HG02852 (cell line): ENCODE results near the gene NPIPB4.
"Not testable (repeated sequence)": the region's sequence is repeated elsewhere in the genome, so short reads cannot be mapped to it uniquely, and the experiment has no call there.

Source experiments
- ATAC-seq: cut with Tn5 transposase; IDR thresholded peaks from one replicate; pipeline ENCODE4 v1.9.1; 2021; ENCODE audit warnings: mild to moderate bottlenecking, moderate library complexity; ENCODE audit not compliant: unreplicated experiment

NPIPB4 gene

GRCh38 chr16:21857656-21858055 lies at the start of gene NPIPB4:
Gene NPIPB4 (minus strand): TSS chr16:21857756. CDS start chr16:21857378, 378 bp downstream.
- not testable (repeated sequence) for ATAC-seq

- not testable (repeated sequence) for ATAC-seq
Observed at GRCh38 chr16:21898998-21899397, 41.4 kb upstream of the NPIPB4 start.

DNA sequence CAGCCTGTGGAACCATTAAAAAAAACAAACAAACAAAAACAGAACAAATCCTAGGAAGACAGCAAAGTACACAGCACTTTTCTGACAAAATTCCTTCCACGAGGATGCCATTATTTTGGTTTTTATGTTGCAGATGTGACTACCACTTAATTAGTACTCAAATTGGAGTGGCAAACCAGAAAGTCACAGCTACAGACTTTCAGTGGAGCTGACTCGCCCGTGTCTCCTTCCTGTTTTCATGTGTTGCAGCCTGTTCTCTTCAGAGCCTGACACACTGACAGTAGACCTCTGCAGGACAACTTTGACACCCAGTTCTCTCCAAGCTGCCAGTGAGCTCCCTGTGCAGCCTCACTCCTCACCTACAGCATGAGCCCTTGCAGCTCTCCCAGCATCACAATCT lies 24.4 kb upstream of the NPIPB4 start:
- not testable (repeated sequence) for ATAC-seq

DNA sequence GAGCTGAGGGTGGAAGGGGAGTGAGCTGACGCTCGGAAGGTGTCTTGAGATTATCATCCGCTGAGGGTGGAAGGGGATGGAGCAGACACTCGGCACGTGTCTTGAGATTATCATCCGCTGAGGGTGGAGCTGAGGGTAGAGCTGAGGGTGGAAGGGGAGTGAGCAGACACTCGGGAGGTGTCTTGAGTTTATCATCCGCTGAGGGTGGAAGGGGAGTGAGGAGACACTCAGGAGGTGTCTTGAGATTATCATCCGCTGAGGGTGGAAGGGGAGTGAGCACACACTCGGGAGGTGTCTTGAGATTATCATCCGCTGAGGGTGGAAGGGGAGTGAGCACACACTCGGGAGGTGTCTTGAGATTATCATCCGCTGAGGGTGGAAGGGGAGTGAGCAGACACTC lies 20.4 kb downstream of the NPIPB4 start:
- ATAC-seq: not testable (repeated sequence)

- not testable (repeated sequence) for ATAC-seq
Observed at GRCh38 chr16:21836334-21836733, 21.2 kb downstream of the NPIPB4 start.

GRCh38 chr16:21835747-21836146 lies 21.8 kb downstream of the NPIPB4 start:
- not testable (repeated sequence) for ATAC-seq

DNA sequence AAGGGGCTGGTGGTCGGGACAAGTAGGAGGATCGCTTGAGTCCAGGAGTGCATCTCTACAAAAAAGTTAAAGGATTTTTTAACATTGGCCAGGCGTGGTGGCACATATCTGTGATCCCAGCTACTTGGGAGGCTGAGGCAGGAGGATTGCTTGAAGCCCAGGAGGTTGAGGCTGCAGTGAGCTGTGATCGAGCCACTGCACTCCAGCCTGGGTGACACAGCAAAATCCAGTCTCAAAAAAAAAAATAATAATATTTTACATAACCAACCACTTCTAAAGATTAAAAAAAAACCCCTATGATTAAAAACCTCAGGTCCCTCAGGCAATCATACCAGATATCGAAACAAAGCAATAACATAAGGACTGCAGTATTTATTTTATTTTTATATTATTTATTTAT lies 23.3 kb downstream of the NPIPB4 start:
- not testable (repeated sequence) for ATAC-seq

- not testable (repeated sequence) for ATAC-seq
Observed at GRCh38 chr16:21829929-21830328, 27.6 kb downstream of the NPIPB4 start.

DNA sequence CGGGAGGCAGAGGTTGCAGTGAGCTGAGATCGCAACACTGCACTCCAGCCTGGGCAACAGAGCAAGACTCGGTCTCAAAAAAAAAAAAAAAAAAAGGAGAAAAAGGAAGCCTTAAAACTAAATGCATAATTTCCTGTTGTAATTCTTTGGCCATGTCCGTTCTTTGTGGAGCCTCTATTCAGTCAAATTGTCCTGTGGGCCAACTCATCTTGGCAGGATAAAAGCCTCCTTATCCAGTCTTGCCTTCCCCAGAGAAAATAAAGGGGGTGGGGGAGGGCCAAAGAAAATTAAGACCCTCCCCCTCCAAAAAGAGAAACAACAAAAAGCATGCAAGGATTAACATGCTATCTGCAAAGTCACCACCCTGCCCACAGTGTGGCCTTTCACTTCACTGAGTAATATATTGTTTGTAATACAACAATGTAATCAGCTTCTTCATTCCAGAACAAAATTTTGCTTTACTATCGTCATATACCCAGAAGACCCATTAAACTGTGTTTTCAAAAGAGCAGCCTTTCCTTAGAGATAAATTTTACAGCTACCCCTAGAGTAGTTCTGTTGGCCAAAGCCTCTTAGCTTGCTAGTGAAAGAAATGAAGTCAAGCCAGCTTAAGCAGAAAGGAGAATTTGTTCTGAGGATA lies 31.4 kb downstream of the NPIPB4 start:
- not testable (repeated sequence) for ATAC-seq

GRCh38 chr16:21825526-21825925 lies 32.0 kb downstream of the NPIPB4 start:
- not testable (repeated sequence) for ATAC-seq

- not testable (repeated sequence) for ATAC-seq
Observed at GRCh38 chr16:21823258-21823657, 34.3 kb downstream of the NPIPB4 start.

- ATAC-seq: not testable (repeated sequence)
Observed at GRCh38 chr16:21820908-21821465, 36.6 kb downstream of the NPIPB4 start.

- peak; percentile 96 for ATAC-seq
Observed at GRCh38 chr16:21820028-21820907, 37.3 kb downstream of the NPIPB4 start.

DNA sequence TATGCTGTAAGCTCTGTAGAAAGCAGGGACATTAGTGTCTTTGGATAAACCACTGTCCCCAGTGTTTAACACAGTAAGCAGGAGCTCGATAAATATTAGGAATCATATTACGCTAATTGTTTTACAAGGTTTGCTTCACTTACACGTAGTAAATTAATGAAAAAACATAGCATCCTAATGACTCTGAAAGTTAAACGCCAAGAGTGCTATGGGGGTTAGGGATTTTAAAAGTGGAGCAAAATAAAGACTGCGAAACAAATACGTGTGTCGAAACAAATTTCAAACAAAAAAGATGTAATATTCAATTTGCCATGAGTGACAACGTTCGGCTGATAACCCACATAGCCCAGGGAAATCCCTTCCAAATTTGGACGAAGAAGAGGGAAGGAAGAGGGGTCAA lies 37.9 kb downstream of the NPIPB4 start:
- not testable (repeated sequence) for ATAC-seq

GRCh38 chr16:21817012-21817411 lies 40.5 kb downstream of the NPIPB4 start:
- not testable (repeated sequence) for ATAC-seq

GRCh38 chr16:21815694-21816093 lies 41.9 kb downstream of the NPIPB4 start:
- not testable (repeated sequence) for ATAC-seq

- ATAC-seq: not testable (repeated sequence)
Observed at GRCh38 chr16:21802375-21802663, 55.2 kb downstream of the NPIPB4 start.

DNA sequence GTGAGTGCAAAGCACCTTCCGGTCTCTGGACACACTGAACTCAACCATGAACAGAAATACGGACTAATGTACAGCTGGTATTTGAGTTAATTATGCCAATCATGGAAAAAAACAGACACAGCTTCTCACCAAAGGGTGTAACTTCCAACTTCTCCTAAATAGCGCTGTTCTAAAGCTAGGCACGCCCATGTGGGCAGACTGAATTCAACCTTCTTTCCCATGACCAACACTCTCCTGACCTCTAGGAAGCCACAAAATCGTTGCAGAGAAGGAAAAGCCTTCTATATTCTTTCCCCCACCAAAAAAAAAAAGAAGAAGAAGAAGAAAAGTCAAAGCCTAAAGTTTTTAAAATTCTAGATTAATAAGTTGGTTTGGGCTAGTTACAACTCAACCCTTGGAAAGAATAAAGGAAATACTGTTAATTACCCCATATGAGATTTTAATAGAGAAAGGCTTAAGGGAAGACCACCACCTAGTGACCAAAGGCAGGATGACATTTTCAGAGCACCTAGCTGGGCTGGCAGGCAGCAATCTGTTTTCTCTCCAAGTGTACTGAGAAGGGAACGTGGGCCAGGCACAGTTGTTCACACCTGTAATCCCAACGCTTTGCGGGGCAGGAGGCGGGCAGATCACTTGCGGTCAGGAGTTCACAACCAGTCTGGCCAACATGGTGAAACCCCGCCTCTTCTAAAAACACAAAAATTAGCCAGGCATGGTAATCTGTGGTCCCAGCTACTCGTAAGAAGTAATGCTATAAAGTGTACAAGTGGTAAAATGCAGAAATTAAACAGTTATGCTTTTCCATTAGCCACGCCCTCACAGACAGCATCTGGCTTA lies 55.8 kb downstream of the NPIPB4 start:
- ATAC-seq: not testable (repeated sequence)

- not testable (repeated sequence) for ATAC-seq
Observed at GRCh38 chr16:21798601-21799000, 59.0 kb downstream of the NPIPB4 start.

DNA sequence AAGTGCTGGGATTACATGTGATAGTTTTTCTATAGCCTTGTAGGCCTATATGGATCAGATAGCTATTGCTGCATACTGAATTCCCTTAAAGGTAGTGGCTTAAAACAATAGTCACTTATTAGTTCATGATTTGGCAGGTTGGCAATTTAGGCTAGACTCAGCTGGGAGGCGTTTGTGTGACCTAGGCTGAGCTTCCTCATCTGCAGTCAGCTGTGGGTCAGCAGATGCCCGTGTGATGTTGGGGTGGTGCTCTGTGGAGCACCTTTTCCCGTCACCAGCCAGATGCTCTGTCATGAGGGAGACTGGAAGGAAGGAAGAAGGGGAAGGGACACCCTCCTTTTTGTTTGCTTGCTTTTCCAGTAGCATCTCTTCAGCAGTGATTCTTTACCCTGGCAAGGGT lies 64.2 kb downstream of the NPIPB4 start:
- ATAC-seq: not testable (repeated sequence)

DNA sequence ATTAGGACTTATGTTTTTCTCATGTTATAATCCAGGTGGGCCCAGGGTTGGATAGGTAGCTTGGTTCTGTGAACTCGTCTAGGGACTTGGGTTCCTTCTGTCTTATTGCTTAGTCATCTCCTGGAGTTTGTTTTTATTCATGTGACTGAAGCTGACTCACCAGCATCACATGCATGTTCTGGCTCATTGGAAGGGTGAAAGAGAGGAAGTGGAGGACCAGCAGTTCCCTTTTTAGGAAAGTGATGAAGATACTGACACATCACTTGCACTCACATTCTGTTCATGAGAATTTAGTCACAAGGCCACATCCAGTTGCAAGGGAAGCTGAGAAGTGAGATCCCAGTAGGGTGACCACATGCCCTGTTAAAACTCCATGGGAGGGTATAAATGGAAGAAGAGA lies 67.0 kb downstream of the NPIPB4 start:
- not testable (repeated sequence) for ATAC-seq
